Measurements from ENCODE around the gene MPDU1. TPM values are rescaled to one million over a fixed set of nuclear protein-coding genes. Genes with fewer than 3 reads are reported as not detected.

The MPDU1 gene
- total and polyA plus RNA-seq, 2 of the 13 experiments (the other 11 are each of a cell fraction or from before 2014, with no cell fraction given): 112 to 167 TPM

GRCh38 chr17:7572588-7573323, 10.9 kb upstream of the MPDU1 start (continued):
- TF ChIP-seq HMGXB3 (CRISPR knock-in tag; IDR thresholded peaks at IDR 0.05; ENCODE audit: borderline replicate concordance): no peak
- 0 out of 2 replicates have a peak, but pooled peaks have one; percentile 87 for TF ChIP-seq ZNF780A (CRISPR knock-in tag; IDR thresholded peaks at IDR 0.05)
- TF ChIP-seq ZNF24 (IDR thresholded peaks at IDR 0.05): no peak
- no peak for TF ChIP-seq SOX6 (IDR thresholded peaks at IDR 0.05)
- peak; percentile 69; the same call in 1 of the 2 replicates for TF ChIP-seq SOX6 (CRISPR knock-in tag; IDR thresholded peaks at IDR 0.05)
- TF ChIP-seq SYNCRIP (IDR thresholded peaks at IDR 0.05; ENCODE audit: insufficient read depth, low read depth, low read length): no peak
- no peak for TF ChIP-seq FOSL1 (CRISPR knock-in tag; IDR thresholded peaks at IDR 0.05; ENCODE audit: borderline replicate concordance)
- peak; percentile 98 for TF ChIP-seq CREM (IDR thresholded peaks at IDR 0.05)
- TF ChIP-seq CREM (CRISPR knock-in tag; IDR thresholded peaks at IDR 0.05): 0 out of 2 replicates have a peak, but pooled peaks have one; percentile 54
- peak; percentile 99 for TF ChIP-seq NFYB (CRISPR knock-in tag; IDR thresholded peaks at IDR 0.05)
- TF ChIP-seq, protein P1, sequence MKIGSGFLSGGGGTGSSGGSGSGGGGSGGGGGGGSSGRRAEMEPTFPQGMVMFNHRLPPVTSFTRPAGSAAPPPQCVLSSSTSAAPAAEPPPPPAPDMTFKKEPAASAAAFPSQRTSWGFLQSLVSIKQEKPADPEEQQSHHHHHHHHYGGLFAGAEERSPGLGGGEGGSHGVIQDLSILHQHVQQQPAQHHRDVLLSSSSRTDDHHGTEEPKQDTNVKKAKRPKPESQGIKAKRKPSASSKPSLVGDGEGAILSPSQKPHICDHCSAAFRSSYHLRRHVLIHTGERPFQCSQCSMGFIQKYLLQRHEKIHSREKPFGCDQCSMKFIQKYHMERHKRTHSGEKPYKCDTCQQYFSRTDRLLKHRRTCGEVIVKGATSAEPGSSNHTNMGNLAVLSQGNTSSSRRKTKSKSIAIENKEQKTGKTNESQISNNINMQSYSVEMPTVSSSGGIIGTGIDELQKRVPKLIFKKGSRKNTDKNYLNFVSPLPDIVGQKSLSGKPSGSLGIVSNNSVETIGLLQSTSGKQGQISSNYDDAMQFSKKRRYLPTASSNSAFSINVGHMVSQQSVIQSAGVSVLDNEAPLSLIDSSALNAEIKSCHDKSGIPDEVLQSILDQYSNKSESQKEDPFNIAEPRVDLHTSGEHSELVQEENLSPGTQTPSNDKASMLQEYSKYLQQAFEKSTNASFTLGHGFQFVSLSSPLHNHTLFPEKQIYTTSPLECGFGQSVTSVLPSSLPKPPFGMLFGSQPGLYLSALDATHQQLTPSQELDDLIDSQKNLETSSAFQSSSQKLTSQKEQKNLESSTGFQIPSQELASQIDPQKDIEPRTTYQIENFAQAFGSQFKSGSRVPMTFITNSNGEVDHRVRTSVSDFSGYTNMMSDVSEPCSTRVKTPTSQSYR (CRISPR knock-in tag; IDR thresholded peaks at IDR 0.05; ENCODE audit: borderline replicate concordance): 0 out of 2 replicates have a peak, but pooled peaks have one; percentile 44
- TF ChIP-seq KMT2B (CRISPR knock-in tag; IDR thresholded peaks at IDR 0.05): no peak
- TF ChIP-seq ADNP (CRISPR knock-in tag; IDR thresholded peaks at IDR 0.05): no peak
- no peak for TF ChIP-seq ZNF883 (CRISPR knock-in tag; IDR thresholded peaks at IDR 0.05; ENCODE audit: not compliant biosample characterization)
- TF ChIP-seq TCF7 (IDR thresholded peaks at IDR 0.05; ENCODE audit: low read depth): no peak
- TF ChIP-seq XRCC5 (optimal IDR thresholded peaks at IDR 0.05; ENCODE audit: low read length): peak; percentile 56
- TF ChIP-seq ZNF451 (CRISPR knock-in tag; IDR thresholded peaks at IDR 0.05): no peak
- TF ChIP-seq, protein P2, sequence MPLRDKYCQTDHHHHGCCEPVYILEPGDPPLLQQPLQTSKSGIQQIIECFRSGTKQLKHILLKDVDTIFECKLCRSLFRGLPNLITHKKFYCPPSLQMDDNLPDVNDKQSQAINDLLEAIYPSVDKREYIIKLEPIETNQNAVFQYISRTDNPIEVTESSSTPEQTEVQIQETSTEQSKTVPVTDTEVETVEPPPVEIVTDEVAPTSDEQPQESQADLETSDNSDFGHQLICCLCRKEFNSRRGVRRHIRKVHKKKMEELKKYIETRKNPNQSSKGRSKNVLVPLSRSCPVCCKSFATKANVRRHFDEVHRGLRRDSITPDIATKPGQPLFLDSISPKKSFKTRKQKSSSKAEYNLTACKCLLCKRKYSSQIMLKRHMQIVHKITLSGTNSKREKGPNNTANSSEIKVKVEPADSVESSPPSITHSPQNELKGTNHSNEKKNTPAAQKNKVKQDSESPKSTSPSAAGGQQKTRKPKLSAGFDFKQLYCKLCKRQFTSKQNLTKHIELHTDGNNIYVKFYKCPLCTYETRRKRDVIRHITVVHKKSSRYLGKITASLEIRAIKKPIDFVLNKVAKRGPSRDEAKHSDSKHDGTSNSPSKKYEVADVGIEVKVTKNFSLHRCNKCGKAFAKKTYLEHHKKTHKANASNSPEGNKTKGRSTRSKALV (CRISPR knock-in tag; IDR thresholded peaks at IDR 0.05): no peak
- peak; percentile 83 for TF ChIP-seq RBM22 (optimal IDR thresholded peaks at IDR 0.05; ENCODE audit: low read length)
- peak; percentile 41; the same call in 1 of the 2 replicates for TF ChIP-seq ZNF768 (CRISPR knock-in tag; IDR thresholded peaks at IDR 0.05)
- TF ChIP-seq ZEB1 (IDR thresholded peaks at IDR 0.05; ENCODE audit: insufficient replicate concordance, low read depth): no peak
- no peak for TF ChIP-seq ZNF878 (CRISPR knock-in tag; IDR thresholded peaks at IDR 0.05)

Measured in HepG2 (cell line).